ENCODE measurements around the gene IL17REL.

- TF ChIP-seq POLR2AphosphoS5 (IDR thresholded peaks at IDR 0.05; ENCODE audit: low read depth, low read length) (no peak), TAF1 (IDR thresholded peaks at IDR 0.05; ENCODE audit: low read depth, low read length) (no peak), POLR2A (IDR thresholded peaks at IDR 0.05; ENCODE audit: low read depth, low read length) (no peak)
Measured at GRCh38 chr22:50048061-50048765, 35.6 kb upstream of the IL17REL start.
